Measurements from ENCODE around the gene GKAP1.
"Not testable (repeated sequence)": the region's sequence is repeated elsewhere in the genome, so short reads cannot be mapped to it uniquely, and the experiment has no call there.

The GKAP1 gene

DNA sequence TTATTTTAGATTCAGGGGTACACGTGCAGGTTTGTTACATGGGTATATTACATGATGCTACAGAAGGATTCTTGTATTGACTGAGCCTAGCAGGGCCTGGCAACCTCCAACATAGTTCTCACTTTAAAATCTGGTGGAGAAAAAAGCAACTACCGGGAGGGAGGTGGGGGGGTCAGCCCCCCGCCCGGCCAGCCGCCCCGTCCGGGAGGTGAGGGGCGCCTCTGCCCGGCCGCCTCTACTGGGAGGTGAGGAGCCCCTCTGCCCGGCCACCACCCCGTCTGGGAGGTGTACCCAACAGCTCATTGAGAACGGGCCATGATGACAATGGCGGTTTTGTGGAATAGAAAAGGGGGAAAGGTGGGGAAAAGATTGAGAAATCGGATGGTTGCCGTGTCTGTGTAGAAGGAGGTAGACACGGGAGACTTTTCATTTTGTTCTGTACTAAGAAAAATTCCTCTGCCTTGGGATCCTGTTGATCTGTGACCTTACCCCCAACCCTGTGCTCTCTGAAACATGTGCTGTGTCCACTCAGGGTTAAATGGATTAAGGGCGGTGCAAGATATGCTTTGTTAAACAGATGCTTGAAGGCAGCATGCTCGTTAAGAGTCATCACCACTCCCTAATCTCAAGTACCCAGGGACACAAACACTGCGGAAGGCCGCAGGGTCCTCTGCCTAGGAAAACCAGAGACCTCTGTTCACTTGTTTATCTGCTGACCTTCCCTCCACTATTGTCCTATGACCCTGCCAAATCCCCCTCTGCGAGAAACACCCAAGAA is 88.8 kb downstream of the GKAP1 start:
- DNase-seq: not testable (repeated sequence)

DNA sequence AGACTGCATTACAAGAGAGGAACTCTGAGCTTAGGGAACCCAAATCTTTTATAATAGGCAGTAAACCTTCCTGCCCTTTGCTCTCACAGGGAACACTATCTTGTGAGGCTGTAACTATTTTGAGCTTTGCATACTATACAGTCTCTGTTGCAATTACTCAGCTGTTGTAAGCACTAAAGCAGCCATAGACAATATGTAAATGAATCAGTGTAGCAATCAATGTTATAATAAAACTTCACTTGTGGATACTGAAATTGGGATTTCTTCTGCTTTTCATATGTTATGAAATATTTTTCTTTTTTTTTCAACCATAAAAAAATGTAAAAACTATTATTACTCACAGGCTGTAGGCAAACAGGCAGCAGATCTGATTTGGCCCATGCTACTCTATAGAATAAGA is 93.1 kb downstream of the GKAP1 start:
- no peak for DNase-seq

DNA sequence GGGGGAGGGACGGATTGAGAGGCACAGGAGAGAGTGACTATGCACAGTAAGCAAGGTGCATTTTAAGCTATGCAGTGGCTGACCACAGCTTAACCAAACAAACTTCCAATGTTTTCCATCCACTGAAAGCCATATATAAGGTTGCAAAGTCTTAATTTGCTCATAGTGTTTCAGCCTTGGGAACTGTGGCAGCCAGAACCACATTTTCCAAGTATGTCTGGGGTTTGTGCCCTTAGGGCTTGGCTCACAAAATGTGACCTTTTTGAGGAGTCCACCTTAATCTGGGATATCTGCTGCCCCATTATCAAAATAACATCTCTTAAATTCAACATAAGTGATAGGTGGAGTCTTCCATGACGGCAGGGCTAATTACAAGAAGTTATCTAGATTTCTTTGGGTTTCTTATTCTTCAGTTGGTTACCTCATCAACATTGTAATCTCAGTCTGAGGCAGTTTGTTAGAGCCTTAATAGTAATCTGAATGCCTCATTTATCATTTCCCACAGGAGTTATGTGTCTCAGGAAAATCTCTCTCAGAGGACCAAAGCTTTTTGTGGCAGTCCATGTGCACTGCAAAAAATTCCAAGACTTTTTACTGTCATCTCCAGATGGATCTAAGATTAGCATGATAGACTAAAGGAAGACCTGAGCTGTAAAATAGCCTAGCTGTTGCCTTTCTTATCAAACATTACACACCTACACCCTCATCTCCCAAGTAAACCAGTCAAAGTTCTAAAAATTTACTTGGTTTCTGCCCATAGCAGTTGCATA is 94.7 kb downstream of the GKAP1 start:
- no peak for DNase-seq

- DNase-seq: no peak
These were observed 96.1 kb downstream of the GKAP1 start for GRCh38 chr9:83721509-83721908.

DNA sequence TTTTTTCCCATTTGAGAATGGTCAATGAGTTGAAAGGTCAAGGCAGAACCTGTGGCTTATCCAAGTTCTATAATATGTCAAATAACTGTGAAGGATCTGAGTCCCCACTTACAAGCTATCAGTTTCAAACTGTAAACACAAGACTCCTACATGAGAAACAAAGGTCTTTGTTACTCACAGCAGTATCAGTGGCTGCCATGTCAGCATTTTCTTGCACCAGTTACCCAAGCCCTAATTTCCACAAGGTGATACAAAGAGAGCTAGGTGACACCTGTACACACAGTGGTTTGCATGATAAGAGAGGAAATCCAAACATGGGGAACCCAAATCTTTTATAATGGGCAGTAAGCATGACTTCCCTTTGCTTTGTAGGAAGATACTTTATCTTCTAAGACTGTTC is 101.8 kb downstream of the GKAP1 start:
- DNase-seq: no peak

- no peak for DNase-seq
These were observed 102.3 kb downstream of the GKAP1 start for GRCh38 chr9:83715221-83715620.

GRCh38 chr9:83714329-83714728 is 103.2 kb downstream of the GKAP1 start:
- DNase-seq: no peak

- peak; percentile 46 for DNase-seq
These were observed 108.9 kb downstream of the GKAP1 start for GRCh38 chr9:83708515-83709158.

DNA sequence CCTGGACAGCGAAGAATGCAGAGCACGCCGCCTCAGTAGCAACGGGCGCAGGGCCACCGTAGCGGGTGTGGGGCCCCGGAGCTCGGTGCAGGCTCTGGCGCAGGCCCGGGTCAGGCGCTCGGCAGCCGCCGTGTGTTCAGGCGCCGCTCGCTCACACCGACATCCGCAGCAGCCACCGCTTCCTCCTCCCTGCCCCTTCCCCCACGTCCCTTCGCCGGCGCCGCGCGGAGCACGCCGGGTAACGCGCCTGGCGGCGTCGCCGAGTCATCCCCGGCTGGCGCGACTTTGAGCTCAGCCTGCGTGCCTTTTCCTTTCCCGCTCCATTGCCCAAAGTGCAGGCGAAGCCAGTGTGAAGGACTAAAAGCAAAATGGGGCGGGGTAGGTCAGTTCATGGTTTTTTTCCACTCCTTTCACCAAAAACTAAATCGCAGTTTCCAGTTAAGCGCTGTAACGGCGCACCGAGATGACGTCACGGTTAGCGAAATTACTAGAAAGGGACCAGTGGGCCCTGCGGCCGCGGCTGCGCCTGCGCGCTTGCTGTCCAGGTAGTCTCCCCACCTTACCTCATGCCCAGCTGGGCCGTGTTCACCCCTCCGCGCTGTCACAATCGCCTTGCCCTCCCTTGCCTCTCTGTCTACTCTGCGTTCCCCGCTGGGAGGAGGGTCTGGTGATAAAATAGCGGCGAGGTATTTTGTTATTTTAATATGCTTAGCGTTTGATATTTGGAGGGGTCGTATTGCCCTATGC is 109.6 kb downstream of the GKAP1 start, which contains the start of gene UBQLN1:
UBQLN1 (minus strand) TSS at position 191 of the 747 bp plus-strand sequence. CDS start 279 bp downstream, outside the sequence.
- DNase-seq: peak; percentile 91

- DNase-seq: peak; percentile 80
These were observed 110.1 kb downstream of the GKAP1 start for GRCh38 chr9:83707518-83707767.

DNA sequence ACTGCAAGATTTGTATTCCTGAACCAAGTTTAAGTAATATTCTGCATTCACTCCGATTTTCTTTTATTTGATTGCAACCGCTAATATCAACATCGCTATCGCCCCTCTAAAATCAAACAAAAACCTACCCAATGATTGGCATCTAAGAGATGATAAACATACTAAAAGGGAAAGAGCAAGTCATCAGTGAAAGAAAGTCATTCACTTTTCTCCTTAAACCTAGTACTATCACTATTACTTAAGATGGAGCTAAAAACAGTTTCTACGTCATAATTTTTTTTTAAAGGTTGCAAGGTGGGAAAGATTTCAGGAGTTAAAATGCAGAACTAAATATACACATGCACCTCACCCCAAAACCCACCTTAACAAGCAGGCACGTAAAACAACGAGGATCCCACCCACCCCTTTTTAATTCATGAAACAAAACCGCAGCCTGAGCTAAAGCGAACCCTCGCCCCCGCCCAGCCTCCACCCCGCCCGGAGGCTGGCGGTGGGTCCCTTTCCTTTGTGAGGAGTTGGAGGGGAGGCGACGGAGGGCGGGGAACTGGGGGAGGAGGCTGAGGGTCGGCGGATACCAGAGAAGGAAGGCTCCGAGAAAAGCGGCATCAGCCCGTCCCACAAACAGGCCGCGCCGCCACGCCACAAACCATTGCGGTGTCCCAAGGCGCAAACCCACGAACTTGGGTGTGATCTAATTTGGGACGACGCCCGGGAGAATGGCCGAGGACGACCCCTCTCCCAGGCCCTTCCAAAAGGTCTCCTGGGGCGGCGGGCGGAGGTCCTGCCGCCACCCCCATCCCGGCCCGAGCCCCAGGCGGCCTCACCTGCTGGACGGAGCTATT is 110.7 kb downstream of the GKAP1 start:
- peak; percentile 22 for DNase-seq

GRCh38 chr9:83705219-83705651 is 112.3 kb downstream of the GKAP1 start:
- DNase-seq: not testable (repeated sequence)

DNA sequence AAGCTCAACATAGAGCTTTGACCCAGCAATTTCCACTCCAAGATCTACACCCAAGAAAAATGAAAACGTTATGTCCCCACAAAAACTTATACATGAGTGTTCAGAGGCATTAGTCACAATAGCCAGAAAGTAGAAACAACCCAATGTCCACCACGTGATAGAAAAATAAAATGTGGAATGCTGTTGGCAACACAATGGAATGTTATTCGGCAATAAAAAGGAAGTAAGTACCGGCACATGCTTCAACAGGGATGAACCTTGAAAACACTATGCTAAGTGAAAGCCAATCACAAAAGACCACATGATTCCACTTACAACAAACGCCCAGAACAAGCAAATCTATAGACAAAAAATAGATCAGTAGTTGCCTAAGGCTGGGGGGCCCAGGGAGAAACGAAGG is 115.8 kb downstream of the GKAP1 start:
- peak; percentile 69 for DNase-seq

DNA sequence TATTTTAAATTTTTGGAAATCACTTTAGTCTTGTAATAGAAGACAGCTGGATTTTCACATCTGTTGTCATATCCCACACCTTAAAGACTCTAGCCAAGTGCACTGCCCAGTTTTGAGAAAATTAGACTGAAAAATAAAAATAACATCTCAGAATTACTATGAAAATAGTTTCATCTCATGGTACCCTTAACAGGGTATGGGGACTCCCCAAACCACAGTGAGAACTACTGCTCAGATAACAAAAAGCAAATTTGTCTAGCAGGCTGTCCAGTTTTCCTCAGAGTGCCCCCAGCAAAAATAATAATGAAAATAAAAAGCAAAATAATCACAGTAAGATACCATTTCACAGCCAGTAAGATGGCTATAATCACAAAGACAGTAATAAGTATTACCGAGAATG is 116.3 kb downstream of the GKAP1 start:
- DNase-seq: no peak

GRCh38 chr9:83699615-83700014 is 118.0 kb downstream of the GKAP1 start:
- no peak for DNase-seq

GRCh38 chr9:83698976-83699585 is 118.5 kb downstream of the GKAP1 start:
- DNase-seq: no peak

DNA sequence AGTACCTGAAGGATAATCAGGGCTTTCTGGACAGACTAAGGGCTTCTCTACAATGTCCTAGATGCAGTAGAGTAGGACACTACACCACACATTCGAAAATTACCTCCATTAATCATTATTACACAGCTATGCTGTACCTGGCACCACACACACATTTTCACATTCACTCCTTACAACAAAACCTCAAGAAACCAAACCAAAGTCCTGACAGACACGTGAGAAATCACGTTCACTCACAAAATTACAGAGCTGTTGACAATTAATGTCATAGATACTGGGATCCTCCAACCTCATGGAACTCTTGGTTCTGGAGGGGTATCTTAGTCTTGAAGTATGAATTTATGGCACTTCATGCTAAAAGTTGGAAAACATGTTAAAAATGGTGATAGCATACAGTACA is 126.1 kb downstream of the GKAP1 start:
- no peak for DNase-seq
